ENCODE measurements around the gene OR56A4.
"Not testable (repeated sequence)": the region's sequence is repeated elsewhere in the genome, so short reads cannot be mapped to it uniquely, and the experiment has no call there.

OR56A4 gene

DNA sequence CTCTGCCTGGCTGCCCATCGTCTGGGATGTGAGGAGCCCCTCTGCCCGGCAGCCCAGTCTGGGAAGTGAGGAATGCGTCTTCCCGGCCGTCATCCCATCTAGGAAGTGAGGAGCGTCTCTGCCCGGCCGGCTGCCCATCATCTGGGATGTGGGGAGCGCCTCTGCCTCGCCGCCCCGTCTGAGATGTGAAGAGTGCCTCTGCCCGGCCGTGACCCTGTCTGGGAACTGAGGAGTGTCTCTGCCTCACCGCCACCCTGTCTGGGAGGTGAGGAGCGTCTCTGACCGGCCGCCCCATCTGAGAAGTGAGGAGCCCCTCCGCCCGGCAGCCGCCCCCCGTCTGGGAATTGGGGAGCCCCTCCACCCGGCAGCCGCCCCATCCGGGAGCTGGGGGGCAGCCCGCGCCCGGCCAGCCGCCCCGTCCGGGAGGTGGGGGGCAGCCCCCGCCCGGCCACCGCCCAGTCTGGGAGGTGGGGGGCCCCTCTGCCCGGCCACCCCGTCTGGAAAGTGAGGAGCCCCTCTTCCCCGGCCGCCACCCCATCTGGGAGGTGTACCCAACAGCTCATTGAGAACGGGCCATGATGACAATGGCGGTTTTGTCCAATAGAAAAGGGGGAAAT, 45.9 kb downstream of the OR56A4 start:
- not testable (repeated sequence) for DNase-seq (ENCODE audit: low read depth)

DNA sequence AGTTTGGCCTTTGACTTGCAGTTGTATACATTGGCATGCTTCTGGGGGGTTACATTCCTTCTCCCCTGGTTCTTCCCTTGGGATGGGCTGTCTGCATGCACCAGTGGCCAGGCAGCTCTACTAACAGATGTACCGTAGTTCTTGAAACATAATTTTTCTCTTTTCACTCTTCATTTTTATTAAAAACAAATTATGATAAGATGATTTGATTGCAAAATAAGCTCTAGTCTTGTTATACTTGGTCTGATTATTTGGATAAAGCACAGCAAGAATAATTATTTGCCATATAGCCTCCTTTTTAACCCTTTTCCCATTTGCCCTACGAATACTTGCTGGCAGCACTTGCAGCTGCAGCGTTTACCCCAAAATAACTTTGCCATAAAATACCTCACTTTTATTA, 51.2 kb downstream of the OR56A4 start:
- DNase-seq (ENCODE audit: low read depth): no peak

All from non-pigmented ciliary epithelial cell (primary cell).